GM18517 (cell line): ENCODE results near the gene RPL13A.
A peak's percentile ranks its signal among the peaks of the same experiment; 100 is the strongest.
"Not testable (repeated sequence)": the region's sequence is repeated elsewhere in the genome, so short reads cannot be mapped to it uniquely, and the experiment has no call there.

Experiments used
- ATAC-seq: cut with Tn5 transposase; IDR thresholded peaks from one replicate; pipeline ENCODE4 v1.9.1; 2021; ENCODE audit warnings: mild to moderate bottlenecking, moderate library complexity; ENCODE audit not compliant: unreplicated experiment

The RPL13A gene

GRCh38 chr19:49455773-49456172 lies 31.6 kb upstream of the RPL13A start:
- no peak for ATAC-seq

- no peak for ATAC-seq
These were observed 31.1 kb upstream of the RPL13A start for GRCh38 chr19:49456326-49456725.

GRCh38 chr19:49458567-49458903 lies 28.9 kb upstream of the RPL13A start:
- ATAC-seq: no peak

- no peak for ATAC-seq
These were observed 28.0 kb upstream of the RPL13A start for GRCh38 chr19:49459388-49459787.

- not testable (repeated sequence) for ATAC-seq
These were observed 26.3 kb upstream of the RPL13A start for GRCh38 chr19:49461130-49461529.

GRCh38 chr19:49461656-49462055 lies 25.8 kb upstream of the RPL13A start:
- no peak for ATAC-seq

- no peak for ATAC-seq
These were observed 24.9 kb upstream of the RPL13A start for GRCh38 chr19:49462492-49462891.

- ATAC-seq: no peak
These were observed 23.3 kb upstream of the RPL13A start for GRCh38 chr19:49463960-49464740.

GRCh38 chr19:49465371-49465770 lies 22.0 kb upstream of the RPL13A start:
- ATAC-seq: no peak

GRCh38 chr19:49468199-49468598 lies 19.2 kb upstream of the RPL13A start:
- no peak for ATAC-seq

- peak; percentile 40 for ATAC-seq
These were observed 18.5 kb upstream of the RPL13A start for GRCh38 chr19:49468746-49469447.

- ATAC-seq: peak; percentile 54
These were observed 17.4 kb upstream of the RPL13A start for GRCh38 chr19:49469828-49470614.

- peak; percentile 12 for ATAC-seq
These were observed 16.8 kb upstream of the RPL13A start for GRCh38 chr19:49470615-49470978.

- ATAC-seq: no peak
These were observed 14.5 kb upstream of the RPL13A start for GRCh38 chr19:49472936-49473335.

- ATAC-seq: not testable (repeated sequence)
These were observed 13.9 kb upstream of the RPL13A start for GRCh38 chr19:49473501-49473867.

GRCh38 chr19:49473868-49474541 lies 13.4 kb upstream of the RPL13A start, which contains the start of gene FLT3LG:
Gene FLT3LG, plus strand, starts transcription at chr19:49474215. Its CDS starts 425 bp downstream, at chr19:49474640.
- ATAC-seq: peak; percentile 62

GRCh38 chr19:49474542-49474924 lies 12.9 kb upstream of the RPL13A start:
- ATAC-seq: no peak

- ATAC-seq: no peak
These were observed 12.1 kb upstream of the RPL13A start for GRCh38 chr19:49475191-49475917.

GRCh38 chr19:49475995-49476880 lies 11.2 kb upstream of the RPL13A start:
- ATAC-seq: no peak
